Measurements from ENCODE around the gene SUN2. TPM values are rescaled to one million over a fixed set of nuclear protein-coding genes. Genes with fewer than 3 reads are reported as not detected.
A peak's percentile ranks its signal among the peaks of the same experiment; 100 is the strongest.

SUN2 gene
- total and polyA plus RNA-seq, 2 of the 8 experiments (the other 6 are each of a cell fraction or from before 2014, with no cell fraction given) = 5.1 to 10.5 TPM

GRCh38 chr22:38697425-38698089 is 58.2 kb downstream of the SUN2 start:
- no peak overlapping the region; a peak in 2 of 7 replicates for H3K9ac ChIP-seq (replicated peaks in 1 of 4; ENCODE audit: extremely low read depth in 1 of 4, low read depth in 3 of 4, low read length in 3 of 4)
- H3K14ac ChIP-seq (ENCODE audit: insufficient read length) = no peak overlapping the region
- no peak overlapping the region for H2BK20ac ChIP-seq (ENCODE audit: low read length)
- H3K27ac ChIP-seq (ENCODE audit: low read depth, low read length) = no peak overlapping the region
- peaks cover 7% of the 10 kb centered on the region; the same call in 1 of the 2 replicates for H3K79me1 ChIP-seq (ENCODE audit: low read depth, low read length)
- H3K4me2 ChIP-seq (ENCODE audit: insufficient read depth in 1 of 2, low read depth in 2 of 2, low read length in 2 of 2) = 0 out of 4 replicates have a peak overlapping the region, but pooled peaks of 1 of the 2 experiments have one; percentile 24
- CTCF ChIA-PET (ENCODE audit: partially characterized antibody) = interaction anchor here (0.9 to 1.5 kb wide), 5 partner anchors 9 to 195 kb away, joined by 3 to 4 read pairs (median 3); partner anchors contain the start of gene TOMM22
- no peak overlapping the region for H3K18ac ChIP-seq (ENCODE audit: extremely low read depth, low read length)
- FAIRE-seq (no peak), DNase-seq (ENCODE audit: low read depth in 1 of 2, low spot score in 2 of 2) (no peak)
- no peak overlapping the region for H2AK5ac ChIP-seq (ENCODE audit: low read depth, low read length)
- no peak overlapping the region for H4K8ac ChIP-seq (ENCODE audit: extremely low read depth, insufficient read depth, low read length)
- no peaks in the 10 kb centered on the region for H3K9me3 ChIP-seq (ENCODE audit: insufficient read depth in 2 of 2, low read depth in 1 of 2, low read length in 1 of 2)
- no peak overlapping the region for H4K91ac ChIP-seq (replicated peaks; ENCODE audit: insufficient read length, low read length)
- H2BK12ac ChIP-seq (ENCODE audit: low read depth, low read length) = no peak overlapping the region
- H3K27me3 ChIP-seq (replicated peaks in 1 of 4; ENCODE audit: control insufficient read depth in 3 of 4, extremely low read depth in 1 of 4, insufficient read depth in 3 of 4, low read length in 3 of 4) = no peaks in the 10 kb centered on the region
- 92% methylated on average over 8 of the region's 8 CpGs; no CpG with 5 or more reads in 1 of the 2 experiments for WGBS, 2 experiments (ENCODE audit: extremely low coverage in 1 of 2, insufficient coverage in 1 of 2, insufficient read length in 1 of 2, insufficient replicate concordance in 2 of 2, low coverage in 1 of 2, low lambda C conversion rate in 2 of 2, missing lambda C conversion rate in 1 of 2)
- no peak overlapping the region for H2BK120ac ChIP-seq (replicated peaks; ENCODE audit: low read depth, low read length)
- H3K79me2 ChIP-seq (ENCODE audit: control insufficient read depth in 1 of 2, insufficient read depth in 2 of 2, low read length in 2 of 2) = peaks cover 0 to 38% of the 10 kb centered on the region in 2 experiments; a peak in 2 of 4 replicates
- no peak overlapping the region for H3K23ac ChIP-seq (ENCODE audit: insufficient read length)
- H3K4me1 ChIP-seq (replicated peaks in 1 of 4; ENCODE audit: control insufficient read depth in 3 of 4, insufficient read depth in 4 of 4, low read length in 3 of 4) = peaks cover 3 to 11% (median 7%) of the 10 kb centered on the region in 4 experiments; a peak in 6 of 7 replicates
- H3K4ac ChIP-seq (replicated peaks; ENCODE audit: insufficient read length, low read depth, low read length) = no peak overlapping the region
- H3K23me2 ChIP-seq (ENCODE audit: low read depth, low read length) = peaks cover 10% of the 10 kb centered on the region
- no peak overlapping the region for H2BK5ac ChIP-seq (ENCODE audit: low read depth, low read length)
- no peak overlapping the region for H4K5ac ChIP-seq (ENCODE audit: insufficient read length, low read depth, low read length)
- H3K56ac ChIP-seq (replicated peaks; ENCODE audit: insufficient read length, low read depth, low read length) = no peak overlapping the region
- peaks cover 0 to 6% of the 10 kb centered on the region in 2 experiments for H4K20me1 ChIP-seq (replicated peaks in 1 of 2; ENCODE audit: control insufficient read depth in 1 of 2, insufficient read depth in 2 of 2, low read length in 2 of 2)
- 0 out of 8 replicates have a peak overlapping the region, but pooled peaks of 1 of the 4 experiments have one; percentile 100 for H3K4me3 ChIP-seq (ENCODE audit: extremely low read depth in 1 of 4, insufficient read depth in 2 of 4, low read depth in 3 of 4, low read length in 4 of 4)
- H2AFZ ChIP-seq (ENCODE audit: low read length) = no peak overlapping the region
- H3K36me3 ChIP-seq (ENCODE audit: control insufficient read depth in 2 of 4, insufficient read depth in 4 of 4, low read length in 3 of 4) = no peaks in the 10 kb centered on the region; a peak in 2 of 8 replicates
- POLR2A ChIA-PET (ENCODE audit: partially characterized antibody) = interaction anchor here (0.7 to 13.1 kb wide), 5 partner anchors 8 to 15 kb away, joined by 3 to 123 read pairs (median 7); partner anchors contain the start of genes GTPBP1 and TOMM22
- no peak overlapping the region for H2BK15ac ChIP-seq (ENCODE audit: low read length)
- TF ChIP-seq MAFK (IDR thresholded peaks at IDR 0.05; ENCODE audit: low read depth, low read length) (no peak), TAF7 (optimal IDR thresholded peaks at IDR 0.05; ENCODE audit: borderline replicate concordance, low read depth, low read length) (no peak), SP1 (IDR thresholded peaks at IDR 0.05; ENCODE audit: low read depth, low read length) (no peak), RBBP5 (IDR thresholded peaks at IDR 0.05; ENCODE audit: borderline replicate concordance, low read depth, low read length) (no peak), EZH2 (IDR thresholded peaks at IDR 0.05; ENCODE audit: low read depth, low read length, severe bottlenecking) (no peak), PHF8 (conservative IDR thresholded peaks at IDR 0.05; ENCODE audit: low read depth, low read length) (no peak), SAP30 (IDR thresholded peaks at IDR 0.05; ENCODE audit: insufficient read depth, insufficient replicate concordance, low read length) (no peak), FOSL1 (IDR thresholded peaks at IDR 0.05; ENCODE audit: insufficient read depth, low read depth, low read length) (no peak), CTCF (IDR thresholded peaks at IDR 0.05; ENCODE audit: control extremely low read depth in 1 of 3, insufficient read depth in 1 of 3, low read depth in 1 of 3, low read length in 3 of 3) (no peak)
